D721Med (cell line): ENCODE measurements around the gene CFAP73.
A peak's percentile ranks its signal among the peaks of the same experiment; 100 is the strongest.

ENCODE experiments used
- DNase-seq: peaks from one replicate; pipeline ENCODE4 v3.0.0; 2011; ENCODE audit warnings: low spot score; ENCODE audit not compliant: insufficient read length
- FAIRE-seq: peaks from 2 replicates; lab custom pipeline; 2011; peaks lifted over from hg19 to GRCh38; lab: Jason Lieb, UNC
- CTCF ChIP-seq: IDR thresholded peaks from 2 replicates; pipeline ENCODE4 v1.5.1; 2012; ENCODE audit warnings: mild to moderate bottlenecking, control low read depth; ENCODE audit not compliant: insufficient read depth; ENCODE audit errors: missing control alignments

Gene CFAP73

DNA sequence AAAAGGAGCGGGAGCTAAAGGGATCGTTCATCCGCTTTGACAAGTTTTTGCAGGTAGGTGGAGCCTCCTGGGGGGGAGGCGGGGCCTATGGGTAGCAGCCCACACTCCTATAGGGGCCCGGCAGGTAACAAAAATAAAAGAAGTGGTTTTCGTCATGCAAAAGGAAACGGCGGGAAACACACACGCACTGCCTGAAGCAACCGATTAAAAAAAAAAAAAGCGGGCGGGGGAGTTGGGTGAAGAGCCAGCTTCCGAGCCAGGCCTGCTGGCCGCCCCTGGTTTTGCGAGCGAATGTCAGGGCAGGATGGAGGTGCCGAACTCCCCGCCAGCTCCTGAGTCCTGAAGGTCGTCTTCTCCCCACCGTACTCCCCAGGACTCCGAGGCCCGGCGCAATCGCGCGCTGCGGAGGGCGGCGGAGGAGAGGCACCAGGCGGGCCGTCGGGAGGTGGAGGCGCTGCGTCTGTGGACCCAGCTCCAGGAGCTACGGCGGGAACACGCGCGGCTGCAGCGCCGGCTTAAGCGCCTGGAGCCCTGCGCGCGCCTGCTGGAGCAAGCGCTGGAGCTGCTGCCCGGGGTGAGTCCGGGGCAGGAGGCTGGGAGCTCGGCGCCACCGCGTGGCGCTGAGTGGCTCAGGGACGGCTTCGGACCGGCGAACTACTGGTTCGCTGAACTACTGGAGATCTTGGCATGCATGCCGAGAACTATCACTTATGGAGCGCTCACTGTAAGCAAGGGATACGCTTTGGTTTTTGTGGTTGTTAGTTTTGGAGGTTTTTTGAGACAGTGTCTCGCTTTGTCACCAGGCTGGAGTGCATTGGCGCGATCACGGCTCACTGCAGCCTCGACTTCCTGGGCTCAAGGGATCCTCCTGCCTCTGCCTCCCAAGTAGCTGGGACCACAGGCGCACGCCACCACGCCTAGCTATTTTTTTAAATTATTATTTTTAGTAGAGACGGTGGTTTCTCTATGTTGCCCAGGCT is 3.6 kb downstream of the CFAP73 start:
- DNase-seq (peak; percentile 79), FAIRE-seq (no peak)
- peak; percentile 32 for TF ChIP-seq CTCF

- FAIRE-seq: no peak
- DNase-seq: no peak
These were observed 4.9 kb downstream of the CFAP73 start for GRCh38 chr12:113154351-113154973.

DNA sequence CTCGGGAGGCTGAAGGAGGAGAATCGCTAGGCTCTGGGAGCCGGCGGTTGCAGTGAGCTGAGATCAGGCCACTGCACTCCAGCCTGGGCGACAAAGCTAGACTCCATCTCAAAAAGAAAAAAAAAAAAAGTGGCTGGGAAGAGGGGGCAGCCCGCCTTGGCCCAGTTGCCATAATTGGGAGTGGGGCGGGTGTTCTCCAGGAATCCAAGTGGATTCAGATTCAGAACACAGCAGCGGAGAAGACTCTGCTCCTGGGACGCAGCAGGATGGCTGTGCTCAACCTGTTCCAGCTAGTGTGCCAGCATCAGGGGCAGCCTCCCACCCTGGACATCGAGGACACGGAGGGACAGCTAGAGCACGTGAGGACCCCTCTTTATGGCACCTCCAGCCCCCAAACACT is 5.5 kb downstream of the CFAP73 start:
- FAIRE-seq (no peak), DNase-seq (no peak)
- TF ChIP-seq CTCF: no peak

More at GRCh38 chr12:113154351-113154973, 4.9 kb downstream of the CFAP73 start:
- no peak for TF ChIP-seq CTCF

- DNase-seq (no peak), FAIRE-seq (no peak)
- TF ChIP-seq CTCF: no peak
These were observed 6.1 kb downstream of the CFAP73 start for GRCh38 chr12:113155646-113156045.

DNA sequence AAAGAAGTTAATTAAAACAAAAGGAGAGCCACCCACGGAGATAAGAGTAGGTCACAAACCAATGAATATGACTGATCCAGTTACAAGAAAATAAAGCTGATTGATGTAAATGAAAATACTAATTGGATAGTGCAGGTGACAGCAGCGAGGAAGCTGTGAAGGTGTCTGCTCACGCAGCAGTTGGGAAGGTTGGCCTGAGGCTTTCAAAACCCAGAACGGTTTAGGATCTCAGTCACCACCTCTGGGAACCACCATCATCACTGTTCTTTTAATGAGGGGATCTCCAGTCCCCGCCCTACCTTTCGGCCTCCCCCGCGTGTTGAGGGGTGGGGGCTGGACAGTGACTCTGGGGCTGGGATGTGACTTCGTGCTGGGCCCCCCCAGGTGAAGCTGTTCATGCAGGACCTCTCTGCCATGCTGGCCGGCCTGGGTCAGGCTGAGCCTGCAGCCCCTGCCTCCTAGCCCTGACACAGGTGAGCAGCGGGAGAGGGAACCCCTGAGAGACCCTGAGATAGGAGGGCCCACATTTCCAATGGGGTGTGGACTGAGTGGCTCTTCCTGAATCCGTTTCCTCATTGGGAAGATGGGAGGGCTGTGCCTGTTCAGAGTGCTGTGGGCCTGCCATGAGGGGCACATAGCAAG is 7.8 kb downstream of the CFAP73 start:
- DNase-seq (no peak), FAIRE-seq (no peak)
- no peak for TF ChIP-seq CTCF

DNA sequence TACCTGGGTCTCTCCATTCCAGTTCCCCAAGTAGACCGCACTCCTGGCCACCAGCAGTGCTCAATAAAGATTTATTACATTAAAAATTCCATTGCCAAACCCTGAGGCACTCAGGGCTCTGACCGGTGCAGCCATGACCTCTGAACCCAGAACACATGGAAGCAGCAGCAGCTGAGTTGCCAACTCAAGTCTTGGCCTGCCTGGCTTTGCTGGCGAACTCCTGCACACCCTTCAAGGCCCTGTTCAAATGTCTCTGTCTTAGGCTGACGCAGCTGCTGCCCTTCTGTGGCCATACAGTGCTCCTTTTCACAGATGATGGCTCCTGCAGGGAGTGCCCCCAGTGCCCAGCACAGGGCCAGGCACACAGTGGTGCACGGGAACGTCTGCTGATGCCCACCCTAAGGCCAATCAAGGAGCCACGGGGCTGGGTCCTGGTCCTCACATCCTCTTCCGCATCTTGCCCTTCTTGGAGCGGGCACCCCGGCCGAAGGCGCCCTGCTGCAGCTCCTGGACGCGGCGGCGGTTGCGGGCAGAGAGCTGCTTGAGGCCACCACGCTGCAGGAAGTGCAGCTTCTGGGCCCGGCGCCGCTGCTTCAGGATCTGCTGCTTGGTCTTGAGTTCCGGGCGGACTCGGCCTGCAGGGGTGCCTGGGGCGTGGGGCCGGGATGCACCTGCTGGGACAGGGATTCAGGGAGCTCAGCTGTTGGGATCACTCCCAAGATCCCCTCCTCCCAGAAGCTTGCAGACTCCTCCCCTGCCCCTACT is 9.1 kb downstream of the CFAP73 start:
- DNase-seq (no peak), FAIRE-seq (no peak)
- no peak for TF ChIP-seq CTCF
